ENCODE results near the gene MTHFD1L. TPM values are rescaled to one million over a fixed set of nuclear protein-coding genes. Genes with fewer than 3 reads are reported as not detected.

The MTHFD1L gene
- total and polyA plus RNA-seq, 4 donors, result 7.6 to 34.9 (median 11.0) TPM

GRCh38 chr6:150830439-150831165 lies 34.9 kb upstream of the MTHFD1L start:
- no peak for ATAC-seq (ENCODE audit: insufficient read depth, low FRiP score)
- Histone ChIP-seq H3K36me3 (ENCODE audit: control insufficient read depth in 4 of 4, insufficient read depth in 4 of 4, low read length in 4 of 4) (peaks cover 0 to 21% (median 0%) of the 10 kb centered on the region in 4 donors), H3K9ac (ENCODE audit: insufficient read depth in 1 of 2, low read length in 2 of 2) (no peak overlapping the region), H3K4me1 (ENCODE audit: control insufficient read depth in 5 of 5, insufficient read depth in 5 of 5, low read length in 5 of 5) (peaks cover 0 to 1% (median 0%) of the 10 kb centered on the region in 5 donors), H3K27me3 (ENCODE audit: control insufficient read depth in 3 of 3, insufficient read depth in 3 of 3, low read length in 2 of 3) (no peaks in the 10 kb centered on the region), H3K4me3 (no peak overlapping the region), H3K9me3 (ENCODE audit: control insufficient read depth in 4 of 4, insufficient read depth in 3 of 4, low read length in 3 of 4) (no peaks in the 10 kb centered on the region), H3K27ac (ENCODE audit: low read depth in 1 of 2, low read length in 1 of 2) (no peak overlapping the region)
- no peak for TF ChIP-seq CTCF (IDR thresholded peaks at IDR 0.05; ENCODE audit: control extremely low read depth, extremely low read depth)
- DNase-seq, result no peak
- WGBS, 2 donors, result 95 to 96% methylated on average over 13 of the region's 13 CpGs

GRCh38 chr6:150831577-150831976 lies 33.9 kb upstream of the MTHFD1L start:
- no peak overlapping the region for H3K4me3 ChIP-seq
- ATAC-seq (ENCODE audit: insufficient read depth, low FRiP score) (no peak), DNase-seq (no peak)
- no peak overlapping the region for H3K9ac ChIP-seq (ENCODE audit: insufficient read depth in 1 of 2, low read length in 2 of 2)
- H3K4me1 ChIP-seq (ENCODE audit: control insufficient read depth in 5 of 5, insufficient read depth in 5 of 5, low read length in 5 of 5), result peaks cover 0 to 1% (median 0%) of the 10 kb centered on the region in 5 donors
- no peaks in the 10 kb centered on the region for H3K9me3 ChIP-seq (ENCODE audit: control insufficient read depth in 4 of 4, insufficient read depth in 3 of 4, low read length in 3 of 4)
- TF ChIP-seq CTCF (IDR thresholded peaks at IDR 0.05; ENCODE audit: control extremely low read depth, extremely low read depth), result no peak
- 95 to 97% methylated on average over 14 of the region's 14 CpGs for WGBS, 2 donors
- no peaks in the 10 kb centered on the region for H3K27me3 ChIP-seq (ENCODE audit: control insufficient read depth in 3 of 3, insufficient read depth in 3 of 3, low read length in 2 of 3)
- H3K27ac ChIP-seq (ENCODE audit: low read depth in 1 of 2, low read length in 1 of 2), result no peak overlapping the region
- peaks cover 0 to 21% (median 0%) of the 10 kb centered on the region in 4 donors for H3K36me3 ChIP-seq (ENCODE audit: control insufficient read depth in 4 of 4, insufficient read depth in 4 of 4, low read length in 4 of 4)

GRCh38 chr6:150835620-150836019 lies 29.9 kb upstream of the MTHFD1L start:
- Histone ChIP-seq H3K27ac (ENCODE audit: low read depth in 1 of 2, low read length in 1 of 2) (no peak overlapping the region), H3K9me3 (ENCODE audit: control insufficient read depth in 4 of 4, insufficient read depth in 3 of 4, low read length in 3 of 4) (no peaks in the 10 kb centered on the region), H3K27me3 (ENCODE audit: control insufficient read depth in 3 of 3, insufficient read depth in 3 of 3, low read length in 2 of 3) (no peaks in the 10 kb centered on the region), H3K4me1 (ENCODE audit: control insufficient read depth in 5 of 5, insufficient read depth in 5 of 5, low read length in 5 of 5) (peaks cover 0 to 1% (median 0%) of the 10 kb centered on the region in 5 donors), H3K9ac (ENCODE audit: insufficient read depth in 1 of 2, low read length in 2 of 2) (no peak overlapping the region), H3K4me3 (no peak overlapping the region), H3K36me3 (ENCODE audit: control insufficient read depth in 4 of 4, insufficient read depth in 4 of 4, low read length in 4 of 4) (peaks cover 0 to 21% (median 5%) of the 10 kb centered on the region in 4 donors)
- ATAC-seq (ENCODE audit: insufficient read depth, low FRiP score) (no peak), DNase-seq (no peak)
- no peak for TF ChIP-seq CTCF (IDR thresholded peaks at IDR 0.05; ENCODE audit: control extremely low read depth, extremely low read depth)
